ENCODE data around the gene KCNQ4. TPM values are rescaled to one million over a fixed set of nuclear protein-coding genes. Genes with fewer than 3 reads are reported as not detected.

The KCNQ4 gene
- polyA plus RNA-seq, 1 donor from 2014 or later = not detected

DNA sequence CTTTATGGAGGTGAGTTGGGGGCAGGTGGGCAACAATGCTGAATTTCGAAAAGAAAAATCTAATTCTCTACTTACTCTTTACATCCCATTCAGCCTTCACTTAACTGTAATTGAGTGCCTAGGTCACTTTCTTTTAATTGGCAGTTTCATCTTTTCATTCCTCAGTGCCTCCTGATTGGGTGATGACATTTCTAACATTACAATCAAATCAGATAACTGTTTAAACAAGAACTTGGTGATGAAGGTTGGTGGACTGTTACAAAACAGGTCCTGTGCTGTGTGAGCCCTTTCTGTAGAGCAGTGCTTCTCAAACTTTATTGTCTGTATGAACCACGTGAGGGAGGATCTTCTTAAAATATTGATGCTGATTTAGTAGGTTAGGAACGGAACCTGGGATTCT is 40.1 kb upstream of the KCNQ4 start:
- no peak overlapping the region for H3K27ac ChIP-seq (ENCODE audit: low read length)
- H3K9me3 ChIP-seq (ENCODE audit: low read length) = no peaks in the 10 kb centered on the region
- H3K9ac ChIP-seq (ENCODE audit: low read length) = no peak overlapping the region
- H3K79me2 ChIP-seq (replicated peaks; ENCODE audit: insufficient read depth, low read length) = peaks cover 13% of the 10 kb centered on the region
- H3K36me3 ChIP-seq (ENCODE audit: insufficient read depth, low read length) = peaks cover 18% of the 10 kb centered on the region
- H3K4me3 ChIP-seq (ENCODE audit: low read length) = no peak overlapping the region
- no peak for TF ChIP-seq POLR2AphosphoS5 (IDR thresholded peaks at IDR 0.05)
- no peak for TF ChIP-seq TAF1 (IDR thresholded peaks at IDR 0.05; ENCODE audit: low read depth)
- TF ChIP-seq SMC3 (conservative IDR thresholded peaks at IDR 0.05; ENCODE audit: poor library complexity) = no peak
- no peak for TF ChIP-seq MXI1 (conservative IDR thresholded peaks at IDR 0.05; ENCODE audit: poor library complexity, severe bottlenecking)
- no peak for TF ChIP-seq EP300 (conservative IDR thresholded peaks at IDR 0.05; ENCODE audit: poor library complexity, severe bottlenecking)
- TF ChIP-seq RAD21 (conservative IDR thresholded peaks at IDR 0.05) = no peak
- TF ChIP-seq REST (IDR thresholded peaks at IDR 0.05; ENCODE audit: borderline replicate concordance) = no peak
- TF ChIP-seq, protein P1, sequence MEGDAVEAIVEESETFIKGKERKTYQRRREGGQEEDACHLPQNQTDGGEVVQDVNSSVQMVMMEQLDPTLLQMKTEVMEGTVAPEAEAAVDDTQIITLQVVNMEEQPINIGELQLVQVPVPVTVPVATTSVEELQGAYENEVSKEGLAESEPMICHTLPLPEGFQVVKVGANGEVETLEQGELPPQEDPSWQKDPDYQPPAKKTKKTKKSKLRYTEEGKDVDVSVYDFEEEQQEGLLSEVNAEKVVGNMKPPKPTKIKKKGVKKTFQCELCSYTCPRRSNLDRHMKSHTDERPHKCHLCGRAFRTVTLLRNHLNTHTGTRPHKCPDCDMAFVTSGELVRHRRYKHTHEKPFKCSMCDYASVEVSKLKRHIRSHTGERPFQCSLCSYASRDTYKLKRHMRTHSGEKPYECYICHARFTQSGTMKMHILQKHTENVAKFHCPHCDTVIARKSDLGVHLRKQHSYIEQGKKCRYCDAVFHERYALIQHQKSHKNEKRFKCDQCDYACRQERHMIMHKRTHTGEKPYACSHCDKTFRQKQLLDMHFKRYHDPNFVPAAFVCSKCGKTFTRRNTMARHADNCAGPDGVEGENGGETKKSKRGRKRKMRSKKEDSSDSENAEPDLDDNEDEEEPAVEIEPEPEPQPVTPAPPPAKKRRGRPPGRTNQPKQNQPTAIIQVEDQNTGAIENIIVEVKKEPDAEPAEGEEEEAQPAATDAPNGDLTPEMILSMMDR (IDR thresholded peaks at IDR 0.05; ENCODE audit: poor library complexity, severe bottlenecking) = no peak
- TF ChIP-seq EZH2 (IDR thresholded peaks at IDR 0.05; ENCODE audit: borderline replicate concordance, insufficient read depth, low read length, poor library complexity, severe bottlenecking) = no peak
- no peaks in the 10 kb centered on the region for H3F3A ChIP-seq (ENCODE audit: insufficient read depth, low read length, poor library complexity, severe bottlenecking)
- no peak overlapping the region for H3K4me2 ChIP-seq (ENCODE audit: low read length)
- H3K27me3 ChIP-seq (ENCODE audit: insufficient read depth, low read depth, low read length) = no peaks in the 10 kb centered on the region
- H4K20me1 ChIP-seq (ENCODE audit: insufficient read depth) = no peaks in the 10 kb centered on the region
- H2AFZ ChIP-seq (ENCODE audit: low read depth, low read length) = no peak overlapping the region
- no peaks in the 10 kb centered on the region for H3K9me2 ChIP-seq (ENCODE audit: insufficient read depth, low read length)

GRCh38 chr1:40743860-40744259 is 39.7 kb upstream of the KCNQ4 start:
- Histone ChIP-seq H3K9me3 (ENCODE audit: low read length) (no peaks in the 10 kb centered on the region), H3K79me2 (replicated peaks; ENCODE audit: insufficient read depth, low read length) (peaks cover 13% of the 10 kb centered on the region), H4K20me1 (ENCODE audit: insufficient read depth) (no peaks in the 10 kb centered on the region), H3K36me3 (ENCODE audit: insufficient read depth, low read length) (peaks cover 22% of the 10 kb centered on the region), H3K4me2 (ENCODE audit: low read length) (no peak overlapping the region), H3K9ac (ENCODE audit: low read length) (no peak overlapping the region), H3K9me2 (ENCODE audit: insufficient read depth, low read length) (no peaks in the 10 kb centered on the region), H3K27me3 (ENCODE audit: insufficient read depth, low read depth, low read length) (no peaks in the 10 kb centered on the region), H2AFZ (ENCODE audit: low read depth, low read length) (no peak overlapping the region), H3K27ac (ENCODE audit: low read length) (no peak overlapping the region), H3K4me3 (ENCODE audit: low read length) (no peak overlapping the region), H3F3A (ENCODE audit: insufficient read depth, low read length, poor library complexity, severe bottlenecking) (no peaks in the 10 kb centered on the region)
- no peak for TF ChIP-seq EZH2 (IDR thresholded peaks at IDR 0.05; ENCODE audit: borderline replicate concordance, insufficient read depth, low read length, poor library complexity, severe bottlenecking)
- TF ChIP-seq MXI1 (conservative IDR thresholded peaks at IDR 0.05; ENCODE audit: poor library complexity, severe bottlenecking) = no peak
- TF ChIP-seq, protein P1 (IDR thresholded peaks at IDR 0.05; ENCODE audit: poor library complexity, severe bottlenecking) = no peak
- no peak for TF ChIP-seq EP300 (conservative IDR thresholded peaks at IDR 0.05; ENCODE audit: poor library complexity, severe bottlenecking)
- TF ChIP-seq POLR2AphosphoS5 (IDR thresholded peaks at IDR 0.05) = no peak
- TF ChIP-seq TAF1 (IDR thresholded peaks at IDR 0.05; ENCODE audit: low read depth) = no peak
- TF ChIP-seq REST (IDR thresholded peaks at IDR 0.05; ENCODE audit: borderline replicate concordance) = no peak
- TF ChIP-seq RAD21 (conservative IDR thresholded peaks at IDR 0.05) = no peak
- TF ChIP-seq SMC3 (conservative IDR thresholded peaks at IDR 0.05; ENCODE audit: poor library complexity) = no peak
